HG03280 (cell line): ENCODE measurements around the gene KRT81.
"Not testable (repeated sequence)": the region's sequence is repeated elsewhere in the genome, so short reads cannot be mapped to it uniquely, and the experiment has no call there.

Experiments used
- ATAC-seq: cut with Tn5 transposase; IDR thresholded peaks from one replicate; pipeline ENCODE4 v1.9.1; 2021; ENCODE audit warnings: mild to moderate bottlenecking, moderate library complexity; ENCODE audit not compliant: unreplicated experiment

The KRT81 gene

DNA sequence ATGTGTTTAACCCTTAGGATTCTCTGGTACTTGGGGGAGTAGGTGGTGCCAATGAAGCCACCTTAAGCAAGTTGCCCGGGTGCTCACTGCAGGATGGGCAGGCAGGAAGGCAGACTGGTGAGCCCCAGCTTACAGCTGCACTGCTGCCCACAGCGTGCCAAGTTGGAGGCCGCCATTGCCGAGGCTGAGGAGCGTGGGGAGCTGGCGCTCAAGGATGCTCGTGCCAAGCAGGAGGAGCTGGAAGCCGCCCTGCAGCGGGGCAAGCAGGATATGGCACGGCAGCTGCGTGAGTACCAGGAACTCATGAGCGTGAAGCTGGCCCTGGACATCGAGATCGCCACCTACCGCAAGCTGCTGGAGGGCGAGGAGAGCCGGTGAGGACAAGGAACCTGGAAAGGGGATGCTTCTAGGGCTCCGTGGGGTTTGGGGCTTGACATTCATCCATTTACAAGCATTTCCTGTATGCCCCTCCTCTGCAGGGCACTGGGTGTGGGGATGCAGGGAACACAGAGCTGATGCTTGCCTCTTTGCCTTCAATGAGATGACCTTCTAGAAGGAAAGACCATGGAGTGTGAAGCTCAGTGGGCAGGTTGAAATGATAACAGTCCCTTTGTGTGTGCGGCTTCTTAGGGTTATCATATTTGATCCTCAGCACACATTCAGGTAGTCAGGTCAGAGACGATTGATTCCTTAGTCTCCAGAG, 45.9 kb downstream of the KRT81 start:
- ATAC-seq: no peak

GRCh38 chr12:52244615-52244994, 46.7 kb downstream of the KRT81 start:
- no peak for ATAC-seq

DNA sequence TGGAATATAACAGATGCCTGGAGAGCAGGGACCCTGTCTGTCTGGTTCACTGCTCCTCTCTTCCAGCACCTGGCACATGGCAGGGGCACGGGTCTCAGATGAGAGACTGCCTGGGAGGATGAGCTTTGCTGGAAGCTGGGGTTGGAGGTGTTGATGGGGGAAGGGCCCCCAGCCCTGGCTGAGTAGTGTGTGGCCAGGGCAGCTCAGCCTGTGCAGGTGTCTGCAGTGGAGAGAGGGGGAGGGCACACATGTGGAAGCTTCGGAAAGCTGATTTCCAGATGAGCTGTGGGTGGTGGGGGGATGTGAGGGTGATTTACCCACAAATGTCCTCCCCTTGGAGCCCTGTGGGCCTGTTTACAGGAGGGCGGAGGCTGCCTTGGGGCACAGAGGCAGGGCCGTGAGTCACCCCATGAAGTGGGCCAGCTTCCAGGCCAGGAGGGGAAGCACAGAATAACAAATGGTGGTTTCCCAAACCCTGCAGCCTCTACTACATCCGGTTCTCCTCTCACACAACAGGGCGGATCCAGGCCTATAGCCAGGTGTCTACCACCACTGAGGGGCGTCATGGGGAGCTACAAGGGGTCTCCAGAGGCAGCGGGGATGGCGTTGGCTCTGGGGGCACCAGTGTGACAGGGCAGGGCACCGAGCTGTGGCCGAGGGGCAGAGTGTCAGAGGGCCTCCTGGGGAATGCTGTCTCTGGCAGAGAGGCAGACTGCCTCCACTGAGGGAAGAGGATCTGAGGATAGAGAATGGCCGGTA, 47.3 kb downstream of the KRT81 start:
- peak; percentile 84 for ATAC-seq

DNA sequence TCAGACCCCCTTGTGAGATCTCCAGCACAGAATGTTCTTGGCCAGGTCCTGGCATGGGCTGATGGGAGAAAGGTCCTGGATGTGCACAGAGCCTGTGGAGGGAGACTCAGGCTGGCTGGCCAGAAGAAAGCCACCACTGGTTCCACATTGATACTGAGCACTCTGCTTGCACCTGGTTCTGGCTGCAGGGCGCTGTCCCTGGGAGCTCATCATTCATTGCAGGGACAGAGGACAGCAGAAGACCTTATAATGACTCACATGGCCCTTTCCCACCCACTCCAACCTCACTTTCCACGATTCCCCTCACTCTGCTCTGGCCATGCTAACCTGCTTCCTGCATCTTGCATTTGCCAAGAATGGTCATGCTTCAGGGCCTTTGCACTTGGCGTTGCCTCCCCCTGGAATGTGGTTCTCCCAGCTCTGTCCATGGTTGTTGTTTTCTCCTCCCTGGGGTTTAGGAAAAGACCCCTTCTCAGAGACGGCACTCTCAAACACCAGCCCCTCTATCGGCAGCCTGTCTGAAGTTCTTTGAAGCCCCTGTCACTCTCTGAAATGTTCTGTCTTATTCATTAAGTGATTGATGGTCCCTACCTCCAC, 48.0 kb downstream of the KRT81 start:
- ATAC-seq: no peak

GRCh38 chr12:52242442-52243258, 48.7 kb downstream of the KRT81 start:
- no peak for ATAC-seq

GRCh38 chr12:52241205-52241842, 50.0 kb downstream of the KRT81 start:
- ATAC-seq: no peak

GRCh38 chr12:52240247-52240646, 51.1 kb downstream of the KRT81 start:
- ATAC-seq: not testable (repeated sequence)

- no peak for ATAC-seq
Observed at GRCh38 chr12:52239767-52240166, 51.6 kb downstream of the KRT81 start.

DNA sequence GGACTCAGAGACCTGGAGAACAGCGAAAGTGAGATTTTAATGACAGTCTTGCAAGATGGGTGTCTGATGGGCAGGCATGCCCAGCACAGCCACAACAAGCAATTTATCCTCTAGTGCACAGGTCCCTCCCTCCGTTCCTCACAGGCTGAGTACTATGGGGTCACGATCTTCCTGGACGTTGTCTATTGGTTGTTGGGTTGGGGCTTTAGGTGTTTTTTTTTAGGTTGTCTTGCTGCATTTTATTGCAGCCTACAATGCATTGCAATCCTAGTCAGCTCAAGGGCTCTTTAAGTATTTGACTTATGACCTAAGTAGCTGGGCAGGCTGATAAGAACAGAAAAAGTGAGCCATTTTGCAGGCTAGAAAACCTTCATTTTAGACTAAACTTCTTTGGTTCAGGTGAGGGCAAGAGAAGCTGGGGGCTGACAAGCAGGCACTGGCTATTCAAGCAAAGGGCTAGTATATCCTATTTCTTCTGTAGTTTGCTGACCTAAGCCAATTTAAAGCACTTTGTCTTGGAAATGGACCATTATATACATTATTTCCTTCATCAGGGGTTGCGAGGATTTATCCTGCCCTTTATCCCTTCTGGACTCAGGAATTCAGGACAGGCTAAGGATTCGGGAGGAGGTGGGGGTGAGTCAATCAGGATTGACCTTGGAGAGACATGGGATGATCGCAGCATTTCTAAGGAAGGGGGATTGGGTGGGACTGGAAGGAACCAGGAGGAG, 52.3 kb downstream of the KRT81 start:
- ATAC-seq: no peak

- no peak for ATAC-seq
Observed at GRCh38 chr12:52238207-52238840, 53.0 kb downstream of the KRT81 start.

DNA sequence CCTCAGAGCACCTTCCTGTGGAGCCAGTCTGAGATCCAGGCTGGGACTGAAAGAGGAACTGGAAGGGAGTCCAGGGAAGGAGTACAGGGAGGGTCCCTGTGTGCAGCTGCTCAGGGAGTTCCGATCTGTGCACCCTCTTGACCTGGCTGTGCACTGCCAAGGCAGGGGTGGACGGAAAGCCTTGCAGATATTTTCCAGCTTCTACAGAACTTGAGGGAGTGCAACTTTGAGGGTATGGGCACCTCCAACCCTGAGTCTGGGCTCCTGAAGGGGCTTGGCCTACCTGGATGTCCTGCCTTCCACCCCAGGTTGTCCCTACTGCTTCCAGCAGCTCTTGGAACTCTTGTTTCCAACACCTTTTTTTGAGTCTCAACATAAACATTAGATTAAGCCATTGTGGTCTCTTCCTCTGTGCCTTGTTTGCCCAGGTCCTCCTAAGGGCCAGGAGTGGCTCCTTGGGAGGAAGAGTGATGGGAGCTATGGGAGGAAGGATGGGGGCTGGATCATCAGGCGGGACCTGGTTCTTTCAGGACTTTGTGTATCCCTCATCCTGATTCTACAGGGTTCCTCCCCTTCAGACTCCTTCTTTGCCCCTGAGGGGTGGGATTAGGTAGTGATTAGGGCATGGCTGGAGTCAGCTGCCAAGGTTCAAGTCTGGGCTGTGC, 54.8 kb downstream of the KRT81 start:
- ATAC-seq: no peak
